Posterior cingulate gyrus (tissue), 11 donors: ENCODE measurements around the gene PHLDA3.

Source experiments
- DNase-seq, 10 donors: peaks; one replicate each; pipeline versions ENCODE4 v3.0.0 to v3.0.0-alpha.2; 2020 to 2021; ENCODE audit warnings: mixed read lengths in 3 of 10
- intact Hi-C: fragments of 100-400 bp; cut with DNase I; formaldehyde crosslinking; loops from one replicate; pipeline ENCODE4 v1.15.1; 2023

PHLDA3 gene

DNA sequence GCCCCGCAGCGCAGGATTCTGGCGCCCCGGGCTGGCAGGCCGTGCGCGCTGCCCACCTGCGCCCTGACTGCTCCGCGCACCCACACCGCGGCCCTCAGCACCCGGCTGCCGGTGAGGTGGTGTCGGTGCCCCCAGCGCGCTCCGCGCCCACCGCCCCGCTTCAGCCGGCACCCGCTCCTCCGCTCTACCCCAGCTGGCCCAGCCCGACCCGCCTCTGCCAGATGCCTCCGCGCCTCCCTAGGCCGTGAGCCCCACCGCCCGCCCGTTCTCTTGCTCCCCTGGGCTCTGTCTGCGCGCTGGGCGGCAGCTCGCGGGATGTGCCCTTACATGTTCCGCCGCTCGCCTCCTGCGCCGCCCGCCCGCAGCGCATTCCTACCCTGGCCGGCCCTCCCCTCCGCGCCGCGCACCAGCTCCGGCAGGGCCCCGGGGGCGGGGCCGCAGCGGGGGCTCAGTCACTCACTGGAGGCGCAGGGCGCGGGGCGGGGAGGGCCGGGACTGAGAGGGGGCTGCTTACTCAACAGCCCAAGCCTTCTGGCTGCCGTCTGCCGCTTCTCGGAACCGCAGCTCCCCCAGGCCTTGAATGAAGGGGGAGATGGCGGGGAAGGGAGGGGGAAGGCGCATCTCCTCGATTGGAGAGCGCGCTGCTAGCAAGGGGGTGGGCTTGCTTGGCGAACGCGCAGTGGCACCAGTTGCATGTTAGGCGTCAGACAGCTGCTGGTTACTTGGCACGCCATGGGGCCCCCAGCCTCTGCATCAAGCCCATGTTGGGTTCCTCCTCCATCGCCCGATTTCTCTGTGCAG is at the start of gene PHLDA3:
Gene PHLDA3 (minus strand): TSS at position 345 of the 801 bp plus-strand sequence. CDS start 402 bp downstream, outside the sequence.
- intact Hi-C loops: loop anchor here (1.0 kb wide), 1 partner anchor 21 kb away; no protein-coding TSS in a partner anchor
- peak; percentile 82 to 99 (median 90) for DNase-seq

GRCh38 chr1:201518071-201518470 is 49.1 kb upstream of the PHLDA3 start:
- intact Hi-C loops: no loop called here
- DNase-seq: no peak

- DNase-seq: no peak
- intact Hi-C loops: no loop called here
Observed at GRCh38 chr1:201517631-201518030, 48.6 kb upstream of the PHLDA3 start.

- DNase-seq: no peak
- intact Hi-C loops: no loop called here
Observed at GRCh38 chr1:201516511-201517127, 47.6 kb upstream of the PHLDA3 start.

GRCh38 chr1:201515895-201516294 is 46.9 kb upstream of the PHLDA3 start:
- intact Hi-C loops: no loop called here
- DNase-seq: no peak

- intact Hi-C loops: no loop called here
Observed at GRCh38 chr1:201515062-201515750, 46.2 kb upstream of the PHLDA3 start.

GRCh38 chr1:201514466-201514865 is 45.5 kb upstream of the PHLDA3 start:
- intact Hi-C loops: no loop called here
- DNase-seq: no peak

More at GRCh38 chr1:201515062-201515750, 46.2 kb upstream of the PHLDA3 start:
- no peak for DNase-seq

DNA sequence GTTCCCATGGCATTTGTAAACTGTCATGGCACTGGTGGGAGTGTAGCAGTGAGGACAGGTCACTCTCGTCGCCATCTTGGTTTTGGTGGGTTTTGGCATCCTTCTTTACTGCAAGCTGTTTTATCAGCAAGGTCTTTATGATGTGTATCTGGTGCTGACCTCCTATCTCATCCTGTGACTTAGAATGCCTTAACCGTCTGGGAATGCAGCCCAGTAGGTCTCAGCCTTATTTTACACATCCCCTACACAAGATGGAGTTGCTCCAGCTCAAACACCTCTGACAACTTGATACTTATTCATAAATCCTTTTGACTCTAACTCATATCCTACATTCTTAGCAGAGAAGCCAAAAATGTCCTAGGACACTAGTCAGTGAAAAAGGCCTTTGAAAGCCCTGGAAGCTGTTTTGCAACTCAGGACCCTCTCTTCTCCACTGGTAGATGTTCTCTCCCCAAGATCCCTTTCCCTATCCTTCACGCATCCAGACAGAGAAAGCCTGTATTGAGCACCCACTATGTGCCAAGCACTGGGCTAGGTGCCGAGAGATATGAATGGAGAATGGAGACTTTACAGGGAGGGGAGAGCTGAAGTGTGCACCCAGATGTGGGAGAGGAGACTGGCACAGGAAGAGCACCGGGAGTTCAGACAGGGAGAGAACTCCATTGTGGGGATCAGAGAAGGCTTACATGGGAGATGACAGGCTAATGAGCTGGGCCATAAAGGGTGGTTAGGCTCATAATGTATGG is 44.7 kb upstream of the PHLDA3 start:
- no peak for DNase-seq
- intact Hi-C loops: loop anchor here (1.0 kb wide), 1 partner anchor 31 kb away; no protein-coding TSS in a partner anchor

GRCh38 chr1:201511941-201512539 is 43.1 kb upstream of the PHLDA3 start:
- peak; percentile 50 to 94 (median 64) for DNase-seq
- intact Hi-C loops: no loop called here

GRCh38 chr1:201511396-201511940 is 42.5 kb upstream of the PHLDA3 start:
- intact Hi-C loops: no loop called here
- no peak for DNase-seq

DNA sequence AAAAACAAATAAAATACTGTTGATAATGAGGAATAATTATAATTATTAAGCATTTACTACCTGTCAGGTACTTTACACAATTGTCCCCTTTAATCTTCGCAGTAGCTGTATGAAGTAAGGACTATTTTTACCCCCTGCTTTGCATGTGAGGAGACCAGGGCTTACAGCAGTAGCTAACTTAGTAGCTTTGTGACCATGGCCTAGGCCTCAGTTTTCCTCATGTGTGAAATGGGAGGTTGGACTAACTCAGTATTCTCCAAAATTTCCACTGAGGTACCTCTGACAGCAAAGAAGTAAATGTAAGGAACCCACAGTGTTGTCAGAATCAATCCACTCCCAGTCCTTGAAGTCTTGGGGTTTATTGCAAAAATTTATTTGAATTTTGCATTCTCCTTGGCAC is 41.7 kb upstream of the PHLDA3 start:
- intact Hi-C loops: no loop called here
- DNase-seq: no peak

GRCh38 chr1:201509601-201510374 is 40.8 kb upstream of the PHLDA3 start:
- no peak for DNase-seq
- intact Hi-C loops: no loop called here

GRCh38 chr1:201508809-201509208 is 39.8 kb upstream of the PHLDA3 start:
- intact Hi-C loops: no loop called here
- no peak for DNase-seq

GRCh38 chr1:201507360-201507675 is 38.3 kb upstream of the PHLDA3 start:
- no peak for DNase-seq
- intact Hi-C loops: no loop called here

DNA sequence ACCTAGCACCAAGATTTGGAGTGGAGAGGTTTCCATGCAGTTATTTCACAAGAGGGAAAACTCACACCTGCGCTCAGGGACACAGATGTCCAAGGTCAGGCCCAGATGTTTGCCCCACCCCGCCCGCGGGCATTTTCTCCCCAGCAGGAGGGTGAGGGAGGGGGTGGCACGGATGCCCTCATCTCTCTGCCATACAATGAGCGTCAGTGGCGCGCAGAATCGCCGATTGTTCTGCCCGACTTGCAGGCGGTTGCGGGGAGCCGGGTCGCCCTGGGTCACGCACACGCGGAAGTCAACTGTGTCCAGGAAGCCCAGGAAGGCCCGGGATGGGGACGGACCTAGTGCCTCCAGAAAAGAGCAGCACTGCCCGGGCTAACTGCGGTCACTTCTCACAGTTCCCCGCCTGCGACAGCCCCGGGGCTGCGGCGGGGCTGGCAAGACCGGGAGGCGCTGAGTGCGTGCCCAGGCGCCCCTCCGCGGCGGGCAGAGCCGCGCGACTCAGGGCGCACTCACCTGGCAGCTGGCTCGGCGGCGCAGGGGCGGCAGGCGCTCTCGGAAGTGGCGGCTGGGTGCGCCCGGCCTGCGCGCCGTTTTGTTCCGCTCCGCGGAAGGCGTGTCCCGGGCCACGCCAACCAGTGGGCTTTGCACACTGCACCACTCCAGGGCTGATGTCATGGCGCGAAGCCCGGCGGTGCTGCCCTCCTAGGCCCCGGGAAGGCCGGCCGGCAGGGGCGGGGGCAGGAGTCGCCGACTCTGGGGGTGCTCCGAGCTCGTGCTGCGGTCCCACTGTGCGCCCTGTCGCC is 37.8 kb upstream of the PHLDA3 start, which contains the start of gene CSRP1:
Gene CSRP1 (minus strand): TSS at position 567 of the 803 bp plus-strand sequence. CDS start 10,820 bp downstream, outside the sequence.
- intact Hi-C loops: no loop called here
- peak; percentile 77 to 99 (median 91) for DNase-seq

- DNase-seq: no peak
- intact Hi-C loops: no loop called here
Observed at GRCh38 chr1:201506092-201506491, 37.1 kb upstream of the PHLDA3 start.

DNA sequence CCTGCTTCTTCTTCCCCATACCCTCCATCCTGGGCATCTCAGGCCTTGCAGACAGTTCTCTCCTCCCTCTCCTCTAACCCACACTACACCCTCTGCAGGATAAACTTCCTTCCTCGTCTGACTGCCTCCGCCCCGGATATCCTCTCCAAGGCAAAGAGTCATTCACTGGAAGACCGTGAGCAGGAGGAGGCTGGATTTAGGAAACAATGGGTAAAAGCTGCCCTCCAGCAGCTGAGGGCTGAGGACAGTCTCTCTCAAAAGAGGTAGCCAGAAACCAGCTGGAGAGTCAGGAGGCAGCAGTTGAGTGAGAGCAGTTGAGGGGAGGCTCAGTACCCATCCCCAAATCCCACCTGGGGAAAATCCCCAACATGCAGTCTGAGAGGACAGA is 36.5 kb upstream of the PHLDA3 start:
- intact Hi-C loops: no loop called here
- DNase-seq: no peak

- no peak for DNase-seq
- intact Hi-C loops: no loop called here
Observed at GRCh38 chr1:201504799-201505502, 36.0 kb upstream of the PHLDA3 start.
